Neural progenitor cell (in vitro differentiated cells): ENCODE measurements around the gene ACP4.

Source experiments
- EZH2 ChIP-seq: fragments of 200-600 bp; sonication (generic); IDR thresholded peaks from 2 replicates; pipeline ENCODE4 v1.6.1; 2017; ENCODE audit warnings: antibody characterized with exemption, mild to moderate bottlenecking, moderate library complexity
- EZH2phosphoT487 ChIP-seq: fragments of 200-600 bp; sonication (generic); IDR thresholded peaks from 2 replicates; pipeline ENCODE4 v1.6.1; 2017; ENCODE audit warnings: antibody characterized with exemption
- TF ChIP-seq, protein P1 (sequence below): fragments of 200-600 bp; sonication (generic); IDR thresholded peaks from 2 replicates; pipeline ENCODE4 v1.5.1; 2017; ENCODE audit warnings: antibody characterized with exemption, mild to moderate bottlenecking

DNA sequence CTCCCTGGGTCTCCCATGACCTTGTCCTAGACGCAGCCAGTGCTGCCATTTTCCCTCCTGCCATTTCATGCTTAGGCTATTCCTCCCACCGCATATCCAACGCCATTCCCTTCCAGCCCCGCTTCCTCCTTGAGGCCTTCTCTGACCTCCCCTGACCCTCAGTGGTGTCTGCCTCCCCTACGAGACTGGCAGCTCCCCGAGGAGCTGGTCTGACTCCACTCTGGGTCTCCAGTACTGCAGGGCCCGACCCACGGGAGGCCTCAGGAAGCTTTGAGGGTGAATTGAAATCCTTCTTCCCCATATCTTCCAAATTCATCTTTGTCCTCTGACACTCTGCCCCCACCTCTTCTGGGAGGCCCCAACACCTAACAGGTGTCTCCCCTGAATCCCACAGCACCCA is 42.5 kb downstream of the ACP4 start:
- TF ChIP-seq, protein P1, sequence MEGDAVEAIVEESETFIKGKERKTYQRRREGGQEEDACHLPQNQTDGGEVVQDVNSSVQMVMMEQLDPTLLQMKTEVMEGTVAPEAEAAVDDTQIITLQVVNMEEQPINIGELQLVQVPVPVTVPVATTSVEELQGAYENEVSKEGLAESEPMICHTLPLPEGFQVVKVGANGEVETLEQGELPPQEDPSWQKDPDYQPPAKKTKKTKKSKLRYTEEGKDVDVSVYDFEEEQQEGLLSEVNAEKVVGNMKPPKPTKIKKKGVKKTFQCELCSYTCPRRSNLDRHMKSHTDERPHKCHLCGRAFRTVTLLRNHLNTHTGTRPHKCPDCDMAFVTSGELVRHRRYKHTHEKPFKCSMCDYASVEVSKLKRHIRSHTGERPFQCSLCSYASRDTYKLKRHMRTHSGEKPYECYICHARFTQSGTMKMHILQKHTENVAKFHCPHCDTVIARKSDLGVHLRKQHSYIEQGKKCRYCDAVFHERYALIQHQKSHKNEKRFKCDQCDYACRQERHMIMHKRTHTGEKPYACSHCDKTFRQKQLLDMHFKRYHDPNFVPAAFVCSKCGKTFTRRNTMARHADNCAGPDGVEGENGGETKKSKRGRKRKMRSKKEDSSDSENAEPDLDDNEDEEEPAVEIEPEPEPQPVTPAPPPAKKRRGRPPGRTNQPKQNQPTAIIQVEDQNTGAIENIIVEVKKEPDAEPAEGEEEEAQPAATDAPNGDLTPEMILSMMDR: no peak
- TF ChIP-seq EZH2phosphoT487 (no peak), EZH2 (no peak)
